Activated naive CD4-positive, alpha-beta T cell (primary cell): ENCODE measurements around the gene LDLRAD2.
"Not testable (repeated sequence)": the region's sequence is repeated elsewhere in the genome, so short reads cannot be mapped to it uniquely, and the experiment has no call there.

Experiments used
- DNase-seq, 4 experiments: peaks; one replicate each; lab custom pipeline; 2025; lab: John Stamatoyannopoulos, UW

Gene LDLRAD2

DNA sequence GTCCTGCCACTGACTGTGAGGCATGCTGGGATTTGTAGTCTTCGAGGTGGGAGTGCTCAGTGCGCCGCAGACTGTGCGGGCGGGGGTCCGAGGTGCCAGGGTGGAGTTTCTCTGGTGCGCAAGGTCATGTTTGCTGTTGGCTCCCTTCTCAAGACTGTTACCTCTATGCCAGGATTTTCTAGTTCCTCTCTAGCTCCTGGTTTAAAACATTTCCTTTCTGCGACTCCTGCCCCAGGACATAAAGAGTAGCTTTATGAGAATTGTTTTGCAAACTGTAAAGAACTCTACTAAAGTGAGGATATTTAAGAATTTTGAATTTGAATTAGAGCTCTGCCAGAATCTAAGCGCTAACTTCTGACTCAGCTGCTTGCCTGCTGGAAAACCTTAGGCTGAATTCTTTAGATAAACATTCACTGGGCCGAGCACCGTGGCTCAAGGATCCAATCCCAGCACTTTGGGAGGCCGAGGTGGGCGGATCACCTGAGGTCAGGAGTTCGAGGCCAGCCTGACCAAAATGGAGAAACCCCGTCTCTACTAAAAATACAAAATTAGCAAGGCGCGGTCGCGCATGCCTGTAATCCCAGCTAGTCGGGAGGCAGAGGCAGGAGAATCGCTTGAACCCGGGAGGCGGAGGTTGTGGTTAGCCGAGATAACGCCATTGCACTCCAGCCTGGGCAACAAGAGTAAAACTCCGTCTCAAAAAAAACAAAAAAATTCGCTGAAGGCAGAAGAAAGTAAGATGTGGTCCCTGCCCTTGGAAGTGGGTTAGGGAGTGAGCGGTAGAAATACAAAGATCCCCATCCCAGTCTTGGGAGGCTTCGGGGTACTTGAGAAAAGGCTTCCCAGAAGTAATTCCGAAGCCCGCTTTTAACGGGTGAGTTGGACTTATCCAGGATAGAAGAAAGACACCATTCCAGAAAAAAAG, 28.1 kb upstream of the LDLRAD2 start:
- no peak for DNase-seq

DNA sequence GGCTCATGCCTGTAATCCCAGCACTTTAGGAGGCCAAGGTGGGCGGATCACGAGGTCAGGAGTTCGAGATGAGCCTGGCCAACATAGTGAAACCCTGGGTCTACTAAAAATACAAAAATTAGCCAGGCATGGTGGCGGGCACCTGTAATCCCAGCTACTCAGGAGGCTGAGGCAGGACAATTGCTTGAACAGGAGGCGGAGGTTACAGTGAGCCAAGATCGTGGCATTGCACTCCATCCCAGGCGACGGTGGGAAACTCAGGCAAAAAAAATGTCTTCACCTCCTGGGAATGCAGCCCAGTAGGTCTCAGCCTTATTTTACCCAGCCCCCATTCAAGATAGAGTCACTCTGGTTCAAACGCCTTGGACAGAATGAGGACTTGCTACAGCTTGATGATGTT, 26.3 kb upstream of the LDLRAD2 start:
- not testable (repeated sequence) for DNase-seq

DNA sequence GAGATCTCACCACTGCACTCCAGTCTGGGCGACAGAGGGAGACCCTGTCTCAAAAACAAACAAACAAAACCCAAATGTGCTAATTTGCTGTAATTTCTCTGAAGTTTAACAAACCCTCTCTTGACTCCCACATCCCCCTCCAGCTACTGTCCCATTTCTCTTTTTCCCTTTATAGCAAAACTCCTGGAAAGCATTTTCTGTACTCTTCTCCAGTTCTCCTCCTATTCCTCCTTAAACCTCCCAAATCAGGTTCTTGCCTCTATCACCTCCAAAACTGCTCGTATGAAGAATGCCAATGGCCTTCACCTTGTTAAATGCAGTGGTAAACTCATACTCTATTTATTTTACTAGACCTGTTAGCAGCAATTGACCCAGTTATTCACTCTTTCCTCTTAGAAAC, 25.4 kb upstream of the LDLRAD2 start:
- no peak for DNase-seq

DNA sequence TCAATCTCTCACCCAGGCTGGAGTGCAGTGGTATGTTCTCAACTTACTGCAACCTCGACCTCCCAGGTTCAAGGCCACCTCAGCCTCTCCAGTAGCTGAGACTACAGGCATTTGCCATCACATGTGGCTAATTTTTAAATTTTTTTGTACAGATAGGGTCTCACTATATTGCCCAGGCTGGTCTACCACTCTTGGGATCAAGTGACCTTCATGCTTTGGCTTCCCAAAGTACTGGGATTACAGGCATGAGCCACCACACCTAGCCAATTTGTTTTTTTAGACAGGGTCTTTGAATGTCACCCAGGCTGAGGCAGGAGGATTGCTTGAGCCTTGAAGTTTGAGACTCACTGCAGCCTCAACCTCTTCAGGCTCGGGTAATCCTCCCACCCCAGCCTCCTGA, 19.0 kb upstream of the LDLRAD2 start:
- DNase-seq, result no peak

DNA sequence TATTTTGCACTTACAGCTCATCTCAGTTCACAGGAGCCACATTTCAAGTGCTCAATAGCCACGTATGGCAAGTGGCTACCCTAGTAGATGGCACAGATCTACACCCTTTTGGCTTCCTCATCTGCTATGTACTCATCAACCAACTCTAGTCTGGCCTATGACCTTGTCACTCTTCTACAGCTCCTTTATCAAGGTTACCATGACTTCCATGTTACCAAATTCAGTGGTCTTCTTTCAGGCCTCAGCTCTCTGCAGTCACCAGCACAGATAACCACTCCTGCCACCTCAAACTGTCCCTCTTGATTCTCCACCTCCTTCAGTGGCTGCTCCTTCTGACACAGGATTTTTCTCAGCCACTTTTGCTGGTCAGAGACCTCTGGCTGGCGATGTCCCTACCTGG, 17.4 kb upstream of the LDLRAD2 start:
- DNase-seq, result no peak

DNA sequence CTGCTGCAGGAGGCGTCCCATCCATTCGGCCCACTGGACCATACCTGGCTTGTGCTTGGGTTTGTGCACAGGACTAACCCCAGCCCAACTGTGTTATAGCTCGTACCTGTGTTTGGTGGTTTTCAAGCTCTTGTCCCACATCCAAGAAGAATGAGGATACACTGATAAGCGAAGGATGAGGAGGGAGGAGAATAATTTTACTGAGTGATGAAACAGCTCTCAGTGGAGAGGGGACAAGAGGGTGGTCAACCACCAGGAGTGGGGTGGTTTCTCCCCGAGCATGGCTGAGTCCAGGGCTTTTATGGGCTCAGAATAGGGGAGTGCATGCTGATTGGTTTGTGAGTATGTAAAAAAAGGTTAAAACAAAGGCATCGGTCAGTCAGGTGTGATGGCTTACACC, 17.0 kb upstream of the LDLRAD2 start:
- no peak for DNase-seq

DNA sequence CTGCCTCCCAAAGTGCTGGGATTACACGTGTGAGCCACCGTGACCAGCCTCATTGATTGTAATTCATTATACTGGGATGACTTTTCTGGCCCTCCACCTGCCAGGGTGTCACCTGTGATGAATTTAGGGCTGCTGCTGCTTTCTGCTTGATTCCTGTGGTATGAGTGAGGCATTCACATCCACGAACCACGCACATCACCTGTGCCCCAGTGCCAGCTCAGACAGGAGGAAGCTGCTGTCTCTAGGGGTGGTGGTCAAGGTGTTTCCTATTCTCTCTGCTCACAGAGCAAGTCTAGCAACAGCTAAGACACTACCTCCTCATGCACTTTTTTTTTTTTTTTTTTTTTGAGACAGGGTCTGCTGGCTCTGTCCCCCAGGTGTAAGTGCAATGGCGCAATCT, 12.3 kb upstream of the LDLRAD2 start:
- no peak for DNase-seq

DNA sequence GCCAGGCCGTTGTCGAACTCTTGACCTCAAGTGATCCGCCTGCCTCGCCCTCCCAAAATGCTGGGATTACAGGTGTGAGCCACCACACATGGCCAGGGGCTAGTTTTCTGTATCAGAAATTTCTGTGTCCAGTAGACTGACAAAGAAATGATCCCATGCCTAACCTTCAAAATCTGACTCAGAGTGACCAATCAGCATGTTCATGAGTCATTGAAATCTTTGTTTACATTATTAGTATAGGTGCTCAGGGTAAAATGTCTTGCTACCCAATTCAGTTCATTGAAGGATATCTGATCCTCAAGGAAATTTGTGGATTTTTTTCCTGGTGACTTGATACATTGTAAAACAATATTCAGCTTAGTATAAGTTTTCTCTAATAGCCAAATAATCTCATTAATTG, 11.0 kb upstream of the LDLRAD2 start:
- DNase-seq, result no peak

DNA sequence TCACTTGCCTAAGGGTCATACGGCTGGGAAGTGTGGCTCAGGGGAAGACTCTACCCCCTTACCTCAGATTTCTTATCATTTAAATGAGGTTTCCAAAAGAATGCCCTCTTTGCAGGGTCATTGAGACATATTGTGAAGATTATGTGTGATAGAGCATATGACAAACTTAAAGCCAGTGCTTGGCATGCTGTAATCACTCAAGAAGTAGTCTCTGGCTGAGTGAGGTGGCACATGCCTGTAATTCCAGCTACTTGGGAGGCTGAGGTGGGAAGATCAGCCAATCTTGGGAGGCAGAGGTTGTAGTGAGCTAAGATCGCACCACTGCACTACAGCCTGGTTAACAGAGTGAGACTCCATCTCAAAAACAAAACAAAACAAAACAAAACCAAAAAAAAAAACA, 7.5 kb upstream of the LDLRAD2 start:
- DNase-seq, result no peak

DNA sequence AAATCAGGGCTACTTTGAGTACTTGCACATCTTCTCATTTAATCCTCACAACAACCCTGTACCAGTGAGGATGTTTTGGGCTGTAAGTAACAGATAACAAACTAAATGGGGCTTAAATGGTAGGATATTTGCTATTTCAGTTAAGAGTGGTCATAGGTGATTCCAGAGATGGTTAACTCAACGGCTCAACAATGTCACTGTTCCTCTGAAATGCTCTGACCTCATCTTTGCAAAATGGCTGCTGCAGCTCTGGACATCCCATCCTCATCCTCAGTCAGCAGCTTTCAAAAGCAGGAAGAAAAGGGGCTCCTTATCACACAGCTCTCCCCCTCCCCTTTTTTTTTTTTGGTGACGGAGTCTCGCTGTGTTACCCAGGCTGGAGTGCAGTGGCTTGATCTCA, 1.5 kb downstream of the LDLRAD2 start:
- DNase-seq, result no peak

DNA sequence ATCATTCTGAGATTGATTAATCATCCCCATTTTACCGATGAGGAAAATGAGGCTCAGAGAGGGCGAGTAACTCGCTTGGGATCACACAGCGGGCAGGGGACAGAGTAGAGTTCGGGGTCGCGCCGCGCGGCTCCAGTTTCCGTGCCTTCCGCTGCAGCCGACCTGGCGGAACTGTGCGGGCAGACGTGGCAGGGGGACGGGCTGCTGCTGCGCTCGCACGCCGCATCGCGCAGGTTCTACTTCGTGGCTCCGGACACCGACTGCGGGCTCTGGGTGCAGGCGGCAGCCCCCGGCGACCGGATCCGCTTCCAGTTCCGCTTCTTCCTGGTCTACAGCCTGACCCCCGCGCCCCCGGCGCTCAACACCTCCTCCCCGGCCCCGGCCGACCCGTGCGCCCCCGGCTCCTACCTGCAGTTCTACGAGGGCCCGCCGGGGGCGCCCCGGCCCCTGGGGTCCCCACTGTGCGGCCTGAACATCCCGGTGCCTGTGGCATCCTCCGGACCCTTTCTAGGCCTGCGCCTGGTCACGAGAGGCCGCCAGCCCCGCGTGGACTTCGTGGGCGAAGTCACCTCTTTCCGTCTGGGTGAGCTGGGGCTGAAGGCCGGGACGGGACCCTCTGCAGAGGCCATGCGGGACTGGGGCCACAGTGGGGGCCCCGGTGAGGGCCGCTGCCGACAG, 2.3 kb downstream of the LDLRAD2 start:
- DNase-seq, result peak in 2 of 4 experiments; percentile 7 to 46

DNA sequence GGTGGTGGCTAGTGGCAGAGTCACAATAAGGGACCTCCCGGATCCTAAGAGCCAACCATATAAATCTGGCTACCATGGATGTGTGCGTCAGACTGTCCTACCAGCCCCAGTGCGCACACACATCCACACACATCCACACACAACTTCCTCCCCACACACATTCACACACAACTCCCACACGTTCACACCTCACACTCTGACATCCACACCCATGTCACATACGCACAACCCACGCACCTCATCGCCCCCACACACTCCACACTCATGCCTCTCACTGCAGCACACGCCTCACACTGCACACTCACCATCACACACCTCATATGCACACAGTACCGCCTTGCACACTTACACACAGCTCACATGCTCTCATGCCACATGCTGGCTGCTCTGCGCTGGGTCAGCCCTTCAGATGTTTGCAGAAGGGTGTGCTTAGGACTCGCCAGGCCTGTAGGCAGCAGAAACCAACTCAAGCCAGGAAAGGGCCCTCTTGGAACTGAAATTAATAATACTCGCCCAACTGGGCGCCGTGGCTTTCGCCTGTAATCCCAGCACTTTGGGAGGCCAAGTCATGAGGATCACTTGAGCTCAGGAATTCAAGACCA, 3.0 kb downstream of the LDLRAD2 start:
- DNase-seq, result no peak

DNA sequence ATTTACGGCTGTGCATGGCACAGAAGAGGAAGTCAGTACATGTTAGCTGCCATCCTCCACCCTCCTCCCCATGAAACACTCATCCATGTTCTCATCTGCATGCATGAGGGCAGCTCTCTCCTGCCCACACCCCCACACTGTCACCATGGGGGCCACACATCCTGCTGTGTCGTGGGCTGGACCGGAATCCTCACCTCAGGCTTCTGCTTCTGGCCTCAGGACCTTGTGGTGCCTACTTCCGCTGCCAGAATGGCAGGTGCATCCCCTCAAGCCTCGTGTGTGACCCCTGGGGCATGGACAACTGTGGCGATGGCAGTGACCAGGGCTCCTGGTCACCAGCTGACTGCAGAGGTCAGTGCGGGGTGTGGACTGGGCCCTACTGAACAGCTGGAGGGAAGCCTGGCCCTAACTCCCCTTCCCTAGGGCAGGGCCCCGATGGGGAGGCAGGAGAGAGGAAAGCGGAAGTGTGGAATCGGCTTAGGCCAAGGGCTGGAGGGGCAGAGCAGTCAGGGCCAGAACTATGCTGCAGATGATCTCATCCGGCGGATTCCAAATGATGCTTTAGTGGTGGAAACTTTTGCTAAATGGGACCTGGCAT, 3.8 kb downstream of the LDLRAD2 start:
- no peak for DNase-seq

DNA sequence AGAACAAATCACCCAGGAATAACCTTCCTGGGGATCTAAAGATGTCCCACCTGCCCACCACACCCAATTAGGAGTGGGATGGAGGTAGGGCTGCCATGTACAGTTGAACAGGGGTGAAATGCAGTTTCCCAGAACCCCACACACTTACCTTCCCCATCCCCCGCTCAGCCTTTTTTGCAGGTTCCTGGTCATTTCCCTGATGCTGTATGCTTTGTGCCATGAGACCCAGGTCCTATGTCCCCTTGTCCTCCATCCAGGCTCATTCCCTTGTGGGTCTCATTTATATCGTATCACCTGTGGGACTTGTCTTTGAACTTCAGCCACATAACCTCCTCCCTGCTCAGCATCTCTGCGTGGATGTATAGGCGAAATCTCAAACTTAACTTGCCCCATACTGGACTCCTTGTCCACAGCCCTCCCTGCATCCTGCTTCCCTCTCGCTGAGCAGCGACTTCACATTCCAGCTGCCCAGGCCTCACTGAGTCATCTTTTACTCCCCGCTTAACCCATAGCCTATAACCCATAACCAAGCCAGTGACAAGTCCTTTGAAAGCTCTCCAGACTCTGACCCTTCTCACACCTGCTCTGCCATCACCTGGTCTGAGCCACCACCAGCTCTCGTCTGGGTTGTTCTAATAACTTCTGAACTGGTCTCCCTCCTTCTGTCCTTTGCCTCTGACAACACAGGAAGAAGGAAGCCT, 4.7 kb downstream of the LDLRAD2 start:
- no peak for DNase-seq

DNA sequence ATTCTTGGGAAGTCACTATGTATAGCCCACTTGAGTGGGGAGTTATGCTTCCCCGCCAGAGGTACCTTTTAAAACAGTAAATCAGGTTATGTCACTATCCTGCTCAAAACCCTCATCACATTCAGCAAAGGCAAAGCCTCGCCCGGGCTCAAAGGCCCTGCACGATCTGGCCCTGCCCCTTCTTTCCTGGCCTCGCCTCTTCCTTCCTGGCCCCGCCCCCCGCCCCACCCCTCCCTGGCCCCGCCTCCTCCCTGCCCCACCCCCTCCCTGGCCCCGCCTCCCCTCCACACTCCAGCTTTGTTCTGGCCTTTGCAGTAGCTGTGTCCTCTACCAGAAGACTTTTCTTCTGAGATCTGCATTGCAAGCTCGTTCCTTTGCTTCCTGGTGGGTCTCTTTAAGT, 6.6 kb downstream of the LDLRAD2 start:
- DNase-seq, result peak in 1 of 4 experiments; percentile 6

DNA sequence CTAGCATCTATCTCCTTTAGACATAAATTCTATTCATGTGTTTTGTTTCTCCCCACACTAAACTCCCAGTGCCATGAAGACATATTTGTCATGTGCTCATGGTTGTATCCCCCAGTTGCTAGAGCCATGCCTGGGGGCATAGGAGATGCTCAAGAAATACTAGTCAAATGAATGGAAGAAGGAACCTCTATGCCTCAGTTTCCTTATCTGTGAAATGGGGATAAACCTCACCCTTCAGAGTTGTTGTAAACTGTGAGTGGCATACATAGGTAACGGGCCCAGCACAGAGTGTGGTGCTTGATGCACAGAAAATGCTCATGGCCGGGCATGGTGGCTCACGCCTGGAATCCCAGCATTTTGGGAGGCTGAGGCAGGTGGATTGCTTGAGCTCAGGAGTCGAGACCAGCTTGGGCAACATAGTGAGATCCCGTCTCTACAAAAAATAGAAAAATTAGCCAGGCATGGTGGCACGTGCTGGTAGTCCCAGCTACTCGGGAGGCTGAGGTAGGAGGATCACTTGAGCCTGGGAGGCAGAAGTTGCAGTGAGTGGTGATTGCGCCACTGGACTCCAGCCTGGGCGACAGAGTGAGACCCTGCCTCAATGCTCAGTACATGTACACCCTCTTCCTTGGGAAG, 8.7 kb downstream of the LDLRAD2 start:
- no peak for DNase-seq

DNA sequence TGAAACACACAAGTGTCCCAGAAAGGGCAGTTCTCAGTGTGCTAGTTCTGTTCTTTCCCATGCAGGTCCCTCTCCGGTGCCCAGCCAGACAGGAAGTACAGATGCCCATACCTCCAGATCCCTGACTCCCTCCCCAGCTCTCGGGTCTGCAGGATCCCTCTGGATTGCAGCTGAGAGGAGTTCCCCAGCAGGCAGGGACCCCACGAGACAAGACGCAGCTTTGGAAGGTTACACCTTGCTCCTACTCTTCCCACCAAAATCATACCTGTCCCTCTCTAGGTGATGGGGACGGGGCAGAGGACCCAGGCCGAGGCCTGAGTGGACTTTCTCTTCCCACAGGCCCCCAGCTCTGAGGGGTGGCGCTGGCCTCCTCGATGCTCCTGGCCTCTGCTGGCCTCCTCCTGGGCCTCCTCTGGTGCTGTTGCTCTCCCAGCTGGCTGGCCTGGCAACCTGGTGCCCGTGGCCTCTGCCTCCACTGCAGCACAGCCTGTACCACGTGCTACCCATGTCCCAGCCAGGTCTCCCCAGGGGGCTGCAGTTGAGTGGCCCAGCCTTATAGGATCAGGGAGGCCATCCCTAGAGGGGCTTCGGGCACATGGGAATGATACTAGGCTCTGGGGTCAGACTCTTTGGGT, 9.4 kb downstream of the LDLRAD2 start:
- DNase-seq, result no peak

DNA sequence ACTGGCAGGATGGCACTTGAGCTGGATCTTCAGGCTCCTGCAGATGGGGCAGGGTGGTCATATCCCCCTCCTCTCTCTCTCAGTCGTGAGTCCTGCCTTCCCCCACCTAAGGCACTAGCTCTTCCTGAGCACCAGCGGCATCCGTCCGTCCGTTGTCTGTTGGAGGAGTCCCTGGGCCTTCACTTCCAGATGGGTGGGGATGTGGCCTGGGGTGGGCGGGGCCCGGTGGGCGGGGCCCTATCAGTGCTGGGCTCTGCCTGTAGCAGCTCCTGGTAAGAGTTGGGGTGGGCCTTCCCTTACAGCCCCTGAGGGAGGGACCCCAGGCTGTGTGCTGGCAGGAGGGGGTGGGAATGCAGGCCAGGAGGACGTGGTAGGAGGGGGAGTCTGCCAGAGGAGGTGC, 10.3 kb downstream of the LDLRAD2 start:
- no peak for DNase-seq

DNA sequence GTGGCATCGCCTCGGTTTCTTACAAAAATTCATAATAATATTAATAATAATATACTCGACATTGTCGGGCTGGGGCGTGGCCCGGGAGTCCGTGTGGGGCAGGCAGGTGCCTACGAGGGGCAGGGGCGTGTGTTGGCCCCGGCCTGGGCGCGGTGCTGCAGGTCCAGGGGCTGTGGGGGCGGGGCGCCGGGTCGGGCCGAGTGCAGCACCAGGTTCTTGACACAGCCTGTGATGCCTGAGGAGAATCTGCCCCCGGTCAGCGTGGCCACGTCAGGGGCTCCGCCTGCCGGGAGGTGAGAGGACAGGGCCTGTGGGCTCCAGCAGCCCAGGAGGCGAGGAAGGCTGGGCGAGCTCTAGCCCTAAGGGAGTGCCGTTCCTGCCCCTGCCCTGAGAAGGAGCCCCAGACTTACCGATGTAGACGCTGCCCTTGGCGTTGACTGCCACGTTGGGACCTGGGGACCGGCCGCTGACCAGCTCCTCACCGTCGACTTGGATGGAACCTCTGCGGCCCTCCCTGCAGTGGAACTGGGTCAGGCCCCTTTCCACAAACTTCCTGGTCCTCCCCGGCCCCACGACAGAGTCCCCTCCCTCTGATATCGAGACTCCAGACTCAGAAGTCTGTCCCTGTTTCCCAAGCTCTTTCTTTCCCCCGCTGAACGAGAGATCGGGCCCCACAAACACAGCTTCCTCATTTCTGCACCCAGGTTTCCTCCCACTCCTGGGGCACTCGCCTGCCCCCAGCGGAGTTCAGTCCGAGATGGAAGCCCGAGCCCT, 11.3 kb downstream of the LDLRAD2 start:
- no peak for DNase-seq

DNA sequence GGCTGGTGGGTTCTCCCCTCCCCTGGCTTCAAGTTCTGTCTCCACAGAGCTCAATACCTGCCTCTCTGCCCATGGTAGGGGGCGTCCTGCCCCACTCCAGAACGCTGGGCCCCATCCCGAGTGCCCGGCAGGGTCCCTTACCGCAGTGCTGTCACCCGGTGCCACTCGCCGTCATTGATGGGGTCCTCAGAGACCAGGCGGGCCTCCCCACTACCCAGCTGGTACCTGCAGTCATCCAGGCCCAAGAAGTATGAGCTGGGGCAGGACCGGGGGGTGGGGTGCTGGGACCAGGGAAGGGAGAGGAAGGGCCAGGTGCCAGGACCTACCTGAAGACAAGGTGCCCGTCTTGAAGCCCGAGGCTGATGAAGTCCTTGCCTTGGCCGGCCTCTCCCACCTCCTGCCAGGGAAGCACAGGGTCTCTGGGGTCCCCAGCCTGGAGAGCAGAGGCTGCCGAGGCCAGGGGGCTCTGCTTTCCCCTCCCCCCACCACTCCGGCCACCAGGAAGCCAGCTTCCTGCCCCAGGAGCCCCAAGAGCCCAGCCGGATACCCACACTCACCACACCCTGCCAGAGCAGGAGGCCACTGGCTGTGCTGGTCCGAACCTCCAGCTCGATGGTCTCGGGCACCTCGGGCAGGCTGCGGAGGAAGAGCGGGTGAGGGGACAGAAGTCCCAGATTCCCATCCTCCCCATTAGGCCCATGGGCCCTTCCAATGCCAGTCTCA, 12.1 kb downstream of the LDLRAD2 start:
- no peak for DNase-seq
